NCI-H510A (cell line): ENCODE results near the gene ACTBL2.
"Not testable (repeated sequence)": the region's sequence is repeated elsewhere in the genome, so short reads cannot be mapped to it uniquely, and the experiment has no call there.

Experiments
- DNase-seq: peaks from one replicate; lab custom pipeline; 2025; lab: John Stamatoyannopoulos, UW

Gene ACTBL2

GRCh38 chr5:57482671-57483106 is at the start of gene ACTBL2:
TSS of gene ACTBL2 (minus strand) at chr5:57482811. CDS start at chr5:57482707, 104 bp downstream.
- DNase-seq, result no peak

DNA sequence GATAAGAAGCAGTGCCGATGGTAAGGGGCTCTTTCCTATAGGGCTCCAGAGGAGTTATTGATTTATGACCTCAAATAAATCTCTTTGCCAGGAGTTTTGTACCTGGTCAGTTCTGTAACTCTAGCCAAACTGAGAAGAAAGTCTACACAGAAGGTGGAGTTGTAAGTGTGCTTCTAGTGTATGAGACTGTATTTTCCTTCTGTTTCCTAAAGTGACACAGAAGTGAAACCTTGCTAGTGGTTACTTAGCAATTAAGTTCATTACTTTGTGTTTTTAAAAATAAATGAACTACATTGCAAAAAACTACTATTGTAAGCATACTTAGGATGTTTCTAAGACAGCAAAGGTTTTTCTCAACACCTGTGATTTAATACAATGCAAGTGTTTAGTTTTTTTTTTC is 48.7 kb upstream of the ACTBL2 start:
- DNase-seq, result no peak

GRCh38 chr5:57529864-57530263 is 47.3 kb upstream of the ACTBL2 start:
- DNase-seq, result no peak

DNA sequence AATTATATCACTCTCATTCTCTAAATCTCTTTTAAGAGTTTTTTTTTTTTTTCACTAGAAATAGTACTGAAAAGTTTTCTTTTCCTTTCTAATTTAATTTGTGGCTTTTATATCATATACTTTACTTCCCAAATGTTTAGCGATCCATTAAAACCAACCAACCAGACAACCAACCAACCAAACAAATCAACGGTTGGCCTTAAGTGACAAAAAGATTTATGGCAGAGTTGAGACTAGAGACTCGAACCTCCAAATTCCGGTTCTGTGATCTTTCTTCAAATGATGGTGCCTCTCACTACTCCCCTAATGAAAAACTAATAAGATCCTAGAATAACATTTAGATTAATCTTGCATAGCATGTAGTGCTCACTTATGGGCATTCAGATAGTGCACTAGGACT is 45.3 kb upstream of the ACTBL2 start:
- no peak for DNase-seq

DNA sequence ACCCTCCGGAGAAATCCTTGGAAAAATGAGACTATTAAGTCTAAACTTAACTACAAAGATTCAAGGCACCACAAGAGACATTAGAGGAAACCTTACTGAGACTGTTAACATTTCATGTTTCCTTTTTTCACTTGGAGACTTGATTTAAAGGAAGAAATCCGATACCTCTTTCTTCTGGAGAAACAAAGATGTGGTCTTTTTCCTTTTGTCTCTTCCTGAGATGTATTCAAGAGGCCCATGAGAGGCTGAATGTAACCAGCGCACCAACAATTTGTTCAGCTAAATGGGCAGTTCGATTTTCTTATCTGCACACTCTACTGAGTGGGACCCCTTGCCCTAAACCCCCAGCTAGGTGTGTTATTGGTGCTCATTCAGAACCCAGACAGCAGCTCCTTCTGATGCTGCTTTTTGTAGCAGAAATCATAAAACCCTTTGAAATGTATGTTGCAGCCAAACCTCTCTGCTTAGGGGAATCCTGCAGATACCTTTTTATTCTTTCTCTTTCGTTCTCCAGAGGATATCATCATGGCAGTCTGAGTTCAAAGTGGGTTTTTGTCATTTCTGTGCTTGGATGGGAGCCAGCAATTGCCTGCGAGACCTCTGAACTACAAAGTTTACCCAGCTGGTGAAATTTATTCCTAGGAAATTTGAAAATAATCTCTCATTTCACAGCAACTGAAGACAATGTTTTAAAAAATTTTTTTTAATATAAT is 41.9 kb upstream of the ACTBL2 start:
- DNase-seq, result no peak

DNA sequence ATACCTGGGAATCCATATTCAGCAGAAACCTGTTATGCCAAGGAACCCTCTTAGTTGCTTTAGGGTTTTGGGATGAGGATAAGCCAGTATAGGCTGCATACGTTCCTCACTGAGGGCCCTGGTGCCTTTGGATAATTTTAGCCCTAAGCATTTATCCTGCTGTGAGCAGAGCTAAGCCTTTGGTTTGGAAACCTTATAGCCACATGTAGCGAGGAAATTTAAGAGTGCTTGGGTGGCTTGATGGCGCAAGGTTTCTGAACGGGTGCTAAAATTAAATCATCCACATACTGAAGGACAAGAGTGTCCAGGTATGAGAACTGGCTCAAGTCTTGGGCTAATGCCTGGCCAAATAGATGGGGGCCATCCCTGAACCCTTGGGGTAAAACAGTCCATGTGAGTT is 39.9 kb upstream of the ACTBL2 start:
- DNase-seq, result not testable (repeated sequence)

DNA sequence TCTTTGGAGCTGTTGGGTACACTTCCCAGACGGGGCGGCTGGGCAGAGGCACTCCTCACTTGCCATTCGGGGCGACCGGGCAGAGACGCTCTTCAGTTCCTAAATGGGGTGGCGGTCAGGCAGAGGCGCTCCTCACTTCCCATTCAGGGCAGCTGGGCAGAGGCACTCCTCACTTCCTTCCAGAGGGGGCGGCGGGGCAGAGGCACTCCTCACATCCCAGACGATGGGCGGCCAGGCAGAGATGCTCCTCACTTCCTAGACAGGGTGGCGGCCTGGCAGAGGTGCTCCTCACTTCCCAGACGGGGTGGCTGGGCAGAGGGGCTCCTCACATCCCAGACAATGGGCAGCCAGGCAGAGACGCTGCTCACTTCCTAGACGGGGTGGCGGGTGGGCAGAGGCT is 35.8 kb upstream of the ACTBL2 start:
- DNase-seq, result not testable (repeated sequence)

- no peak for DNase-seq
Observed at GRCh38 chr5:57517250-57517649, 34.6 kb upstream of the ACTBL2 start.

DNA sequence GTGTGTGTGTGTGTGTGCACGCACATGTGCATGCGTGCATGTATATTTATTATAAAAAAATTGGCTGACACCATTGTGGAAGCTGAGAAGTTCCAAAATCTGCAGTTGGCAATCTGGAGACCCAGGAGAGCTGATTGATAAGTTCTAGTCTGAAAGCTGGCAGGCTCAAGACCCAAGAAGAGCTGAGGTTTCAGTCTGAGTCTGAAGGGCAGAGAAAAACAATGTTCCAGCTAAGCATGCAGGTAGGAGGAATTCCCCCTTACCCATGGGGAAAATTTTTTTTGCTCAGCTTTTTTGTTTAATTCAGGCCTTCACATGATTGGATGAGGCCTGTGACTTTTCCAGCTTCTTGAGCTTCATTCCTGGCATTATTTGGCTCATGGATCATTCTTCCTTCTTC is 31.2 kb upstream of the ACTBL2 start:
- no peak for DNase-seq

- DNase-seq, result no peak
Observed at GRCh38 chr5:57511321-57511720, 28.7 kb upstream of the ACTBL2 start.

DNA sequence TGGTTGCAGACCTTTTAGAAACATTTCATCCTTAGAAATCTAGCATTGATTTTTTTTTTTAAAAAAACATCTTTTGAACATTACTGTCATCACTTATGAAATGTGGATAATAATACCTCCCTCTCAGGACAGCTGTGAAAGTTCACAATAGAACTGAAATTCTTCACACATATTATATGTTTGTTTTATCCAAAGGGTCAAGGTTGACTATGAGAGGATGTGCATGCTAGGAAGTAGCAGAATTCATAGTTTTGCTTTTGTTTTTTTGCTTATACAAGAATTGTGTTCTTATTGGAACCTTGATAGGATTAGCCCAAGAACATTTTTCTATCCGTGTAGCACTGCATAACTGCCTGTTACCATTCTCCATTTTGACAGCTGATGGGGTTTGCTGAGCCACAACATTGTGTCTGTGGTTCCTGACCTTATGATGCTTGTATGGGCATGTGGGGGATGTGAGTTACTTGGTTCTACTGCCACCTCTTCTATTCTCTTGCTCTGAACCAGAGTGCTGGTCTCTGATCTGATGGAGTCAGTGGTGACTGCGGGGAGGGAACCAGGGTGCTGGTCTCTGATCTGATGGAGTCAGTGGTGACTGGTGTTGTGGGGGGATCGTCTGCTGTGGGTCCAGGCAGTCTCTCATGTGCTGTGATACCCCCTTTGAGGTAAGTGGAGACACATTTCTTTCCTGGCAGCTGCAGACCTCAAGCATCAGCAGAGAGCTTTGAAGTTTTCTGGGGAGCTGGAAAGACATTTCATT is 27.1 kb upstream of the ACTBL2 start:
- DNase-seq, result no peak

DNA sequence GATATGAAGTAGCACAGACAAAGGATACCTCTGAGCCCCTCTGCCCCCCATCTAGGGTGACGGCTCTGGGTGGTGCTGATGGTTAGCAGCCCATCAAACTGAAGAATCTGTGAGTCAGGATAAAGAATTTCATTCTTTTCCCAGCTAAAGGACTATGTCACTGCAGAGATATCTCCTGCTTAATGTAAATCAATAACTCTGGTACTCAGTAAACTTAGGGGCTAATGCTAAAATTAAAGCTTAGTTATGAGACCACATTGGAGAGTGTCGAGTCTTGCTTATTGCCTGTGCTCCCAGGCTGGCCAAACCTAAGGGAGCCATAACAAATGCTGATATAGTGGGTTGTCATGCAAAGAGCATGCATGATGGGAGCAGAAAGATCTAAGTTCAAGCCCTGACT is 25.6 kb upstream of the ACTBL2 start:
- DNase-seq, result no peak

DNA sequence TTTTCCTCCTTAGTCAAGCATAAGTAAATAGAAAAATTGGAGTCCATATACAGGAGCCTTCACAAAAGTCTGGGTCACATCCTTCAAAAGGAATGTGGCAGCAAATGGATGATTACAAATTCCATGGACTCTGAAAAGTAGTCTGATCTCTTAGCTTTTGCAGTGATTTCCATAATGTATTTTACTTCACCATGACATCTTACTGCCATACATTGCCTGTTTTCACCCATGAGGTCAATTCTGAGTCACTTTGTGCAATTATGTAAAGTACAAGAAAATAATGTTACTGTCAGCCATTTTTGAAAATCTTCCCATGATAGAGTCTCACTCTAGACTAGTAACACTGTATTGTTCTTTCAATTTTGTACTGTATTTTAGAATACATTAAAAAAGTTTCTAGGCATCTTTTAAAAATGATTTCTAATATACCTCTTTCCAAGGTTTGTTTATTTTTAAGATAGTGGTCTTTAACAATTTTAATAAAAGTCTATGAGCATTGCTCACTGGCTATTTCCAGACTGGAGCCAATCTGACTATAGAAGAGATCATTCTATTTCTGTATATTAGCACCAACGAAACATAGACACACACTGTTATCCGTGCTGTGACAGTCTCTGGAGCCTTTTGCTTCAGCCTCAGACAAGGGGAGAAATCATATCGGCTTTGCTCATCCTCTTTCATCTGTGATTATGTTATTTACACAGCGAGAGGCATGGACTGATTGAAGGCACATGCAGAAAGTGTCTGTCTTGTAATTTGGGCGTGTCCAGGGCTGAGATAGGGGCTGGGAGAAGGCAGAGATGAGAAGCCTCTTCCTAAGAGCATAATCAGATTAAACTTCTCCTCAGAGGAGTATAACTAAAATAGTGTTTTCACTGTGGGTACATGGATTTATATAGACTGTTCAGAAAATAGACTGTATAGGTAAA is 22.9 kb upstream of the ACTBL2 start:
- no peak for DNase-seq

GRCh38 chr5:57504357-57504756 is 21.7 kb upstream of the ACTBL2 start:
- DNase-seq, result no peak

DNA sequence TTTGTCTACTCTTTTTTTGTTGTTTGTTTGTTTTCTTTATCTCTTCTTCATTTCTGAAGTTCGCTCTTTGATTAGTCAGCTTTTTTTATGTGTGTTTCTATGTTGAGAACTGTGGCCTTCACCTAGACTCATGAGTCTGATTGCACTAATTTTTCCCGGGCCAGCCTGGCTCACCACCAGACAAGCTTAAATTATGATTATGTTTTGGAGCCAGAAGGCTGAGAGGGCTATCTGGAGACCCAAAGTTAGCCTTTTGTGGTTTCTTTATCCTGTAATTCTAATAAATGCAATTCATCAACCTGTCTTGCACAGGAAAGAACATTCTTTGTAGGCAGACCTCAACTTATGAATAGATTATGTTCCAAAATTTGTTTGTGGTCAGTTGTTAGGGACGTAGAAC is 20.8 kb upstream of the ACTBL2 start:
- DNase-seq, result no peak

GRCh38 chr5:57501414-57502201 is 19.0 kb upstream of the ACTBL2 start:
- no peak for DNase-seq

- DNase-seq, result no peak
Observed at GRCh38 chr5:57499262-57500050, 16.8 kb upstream of the ACTBL2 start.

- DNase-seq, result no peak
Observed at GRCh38 chr5:57497733-57498132, 15.1 kb upstream of the ACTBL2 start.

- DNase-seq, result no peak
Observed at GRCh38 chr5:57495285-57496086, 12.9 kb upstream of the ACTBL2 start.
